Activated naive CD4-positive, alpha-beta T cell treated with anti-CD3 and anti-CD28 coated beads, Interleukin-2, amount 50 U/mL, for 24 hours (primary cell): Measurements from ENCODE around the gene TRUB2.
A peak's percentile ranks its signal among the peaks of the same experiment; 100 is the strongest.

Source experiments
- H3K27ac Mint-ChIP-seq: one replicate; pipeline ENCODE4 v1.8.0; 2021; ENCODE audit warnings: mild to moderate bottlenecking, mixed read lengths
- H3K27me3 Mint-ChIP-seq: one replicate; pipeline ENCODE4 v1.8.0; 2021; ENCODE audit warnings: mixed read lengths
- H3K36me3 Mint-ChIP-seq: one replicate; pipeline ENCODE4 v1.8.0; 2021; ENCODE audit warnings: mixed read lengths
- H3K4me1 Mint-ChIP-seq: one replicate; pipeline ENCODE4 v1.8.0; 2021; ENCODE audit warnings: mixed read lengths
- H3K4me3 Mint-ChIP-seq: one replicate; pipeline ENCODE4 v1.8.0; 2021; ENCODE audit warnings: mild to moderate bottlenecking, mixed read lengths
- H3K9me3 Mint-ChIP-seq: one replicate; pipeline ENCODE4 v1.8.0; 2021; ENCODE audit warnings: mixed read lengths

The TRUB2 gene, protein sequence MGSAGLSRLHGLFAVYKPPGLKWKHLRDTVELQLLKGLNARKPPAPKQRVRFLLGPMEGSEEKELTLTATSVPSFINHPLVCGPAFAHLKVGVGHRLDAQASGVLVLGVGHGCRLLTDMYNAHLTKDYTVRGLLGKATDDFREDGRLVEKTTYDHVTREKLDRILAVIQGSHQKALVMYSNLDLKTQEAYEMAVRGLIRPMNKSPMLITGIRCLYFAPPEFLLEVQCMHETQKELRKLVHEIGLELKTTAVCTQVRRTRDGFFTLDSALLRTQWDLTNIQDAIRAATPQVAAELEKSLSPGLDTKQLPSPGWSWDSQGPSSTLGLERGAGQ

DNA sequence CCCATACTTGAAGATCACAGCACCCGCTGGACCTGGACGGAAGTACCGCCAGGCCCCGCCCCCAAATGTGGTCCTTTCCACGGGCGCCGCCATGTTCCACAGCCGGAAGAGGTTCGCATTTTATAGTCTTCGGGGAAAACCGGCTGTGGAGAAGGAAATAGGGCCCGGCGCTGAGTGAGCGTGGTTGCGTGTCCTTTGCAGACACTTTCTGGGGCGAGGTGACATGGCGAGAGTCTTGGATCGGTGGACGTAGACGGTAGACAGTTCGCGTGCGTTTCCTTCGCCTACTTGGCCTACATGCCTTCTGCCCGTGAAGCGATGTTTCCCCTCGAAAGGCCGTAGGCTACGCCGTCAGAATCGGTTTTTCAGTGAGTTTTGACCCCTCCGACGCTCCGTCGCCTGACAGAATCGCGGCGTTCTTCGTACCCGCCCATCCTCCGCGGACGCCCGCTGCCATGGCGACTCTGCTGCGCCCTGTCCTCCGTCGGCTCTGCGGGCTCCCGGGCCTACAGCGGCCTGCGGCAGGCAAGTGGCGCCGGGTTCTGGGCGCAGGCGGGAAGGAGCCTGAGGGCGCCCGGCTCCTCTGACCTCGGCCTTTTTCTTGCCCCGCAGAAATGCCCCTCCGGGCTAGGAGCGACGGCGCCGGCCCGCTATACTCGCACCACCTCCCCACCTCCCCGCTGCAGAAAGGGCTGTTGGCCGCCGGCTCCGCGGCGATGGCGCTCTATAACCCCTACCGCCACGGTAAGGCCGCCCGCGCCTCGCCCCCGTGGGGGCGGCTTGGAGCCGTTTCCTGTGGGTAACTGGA lies at the start of gene TRUB2, which contains the start of gene COQ4:
Gene TRUB2, minus strand, starts transcription at position 44 of the 808 bp plus-strand sequence. Its CDS starts 39 bp downstream, at position 5.
Gene COQ4, plus strand, starts transcription at position 436 of the 808 bp plus-strand sequence. Its CDS starts 20 bp downstream, at position 456.
- H3K27me3 Mint-ChIP-seq: no peaks in the 10 kb centered on the region
- H3K9me3 Mint-ChIP-seq: no peaks in the 10 kb centered on the region
- peak within 1 kb of the TSS; percentile 98 for H3K4me3 Mint-ChIP-seq
- peak within 1 kb of the TSS; percentile 99 for H3K27ac Mint-ChIP-seq
- peaks cover 5% of the 10 kb centered on the region for H3K4me1 Mint-ChIP-seq
- peaks cover 2% of the 10 kb centered on the region for H3K36me3 Mint-ChIP-seq

DNA sequence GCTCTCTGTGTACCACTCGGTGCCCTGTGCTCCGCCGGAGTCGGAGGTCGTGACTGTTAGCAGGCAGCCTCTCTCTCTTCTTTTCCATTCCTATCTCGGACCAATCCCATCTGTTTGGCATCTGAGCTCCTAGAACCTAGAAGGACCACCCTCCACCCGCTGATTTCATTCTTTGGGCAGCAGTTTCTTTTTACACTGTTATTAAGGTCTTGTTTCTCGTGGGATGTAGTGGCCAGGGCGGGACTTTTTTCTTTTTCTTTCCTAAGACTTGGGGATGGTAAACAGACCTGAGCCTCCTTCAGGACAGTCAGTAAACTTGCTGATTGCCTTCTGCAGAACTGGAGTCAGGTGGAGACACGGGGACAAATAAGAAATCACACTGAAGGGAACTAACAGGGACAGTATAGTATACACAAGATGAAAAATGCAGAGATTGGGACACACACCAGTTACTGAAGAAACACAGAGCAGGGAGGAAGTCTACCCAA lies 49.4 kb upstream of the TRUB2 start:
- no peaks in the 10 kb centered on the region for H3K9me3 Mint-ChIP-seq
- H3K36me3 Mint-ChIP-seq: peaks cover 10% of the 10 kb centered on the region

GRCh38 chr9:128370752-128371629 lies 48.7 kb upstream of the TRUB2 start, which contains the start of gene URM1:
URM1 (plus strand) TSS chr9:128371374; CDS start chr9:128371381, 7 bp downstream.
- Mint-ChIP-seq H3K36me3 (peaks cover 10% of the 10 kb centered on the region), H3K4me1 (peaks cover 38% of the 10 kb centered on the region), H3K4me3 (peak within 1 kb of the TSS; percentile 97), H3K27ac (peak within 1 kb of the TSS; percentile 94), H3K27me3 (no peaks in the 10 kb centered on the region), H3K9me3 (no peaks in the 10 kb centered on the region)

More for the DNA sequence above, 49.4 kb upstream of the TRUB2 start:
- Mint-ChIP-seq H3K27me3 (no peaks in the 10 kb centered on the region), H3K4me1 (peaks cover 38% of the 10 kb centered on the region), H3K4me3 (peak overlapping the region; percentile 97), H3K27ac (peak overlapping the region; percentile 94)

- H3K4me1 Mint-ChIP-seq: peaks cover 39% of the 10 kb centered on the region
- peak overlapping the region; percentile 97 for H3K4me3 Mint-ChIP-seq
- H3K27ac Mint-ChIP-seq: peak overlapping the region; percentile 94
- H3K36me3 Mint-ChIP-seq: peaks cover 8% of the 10 kb centered on the region
- H3K27me3 Mint-ChIP-seq: no peaks in the 10 kb centered on the region
- H3K9me3 Mint-ChIP-seq: no peaks in the 10 kb centered on the region
Observed at GRCh38 chr9:128370367-128370751, 48.1 kb upstream of the TRUB2 start.

- Mint-ChIP-seq H3K4me3 (no peak overlapping the region), H3K36me3 (peaks cover 6% of the 10 kb centered on the region), H3K27ac (no peak overlapping the region)
Observed at GRCh38 chr9:128369024-128369706, 46.9 kb upstream of the TRUB2 start.

DNA sequence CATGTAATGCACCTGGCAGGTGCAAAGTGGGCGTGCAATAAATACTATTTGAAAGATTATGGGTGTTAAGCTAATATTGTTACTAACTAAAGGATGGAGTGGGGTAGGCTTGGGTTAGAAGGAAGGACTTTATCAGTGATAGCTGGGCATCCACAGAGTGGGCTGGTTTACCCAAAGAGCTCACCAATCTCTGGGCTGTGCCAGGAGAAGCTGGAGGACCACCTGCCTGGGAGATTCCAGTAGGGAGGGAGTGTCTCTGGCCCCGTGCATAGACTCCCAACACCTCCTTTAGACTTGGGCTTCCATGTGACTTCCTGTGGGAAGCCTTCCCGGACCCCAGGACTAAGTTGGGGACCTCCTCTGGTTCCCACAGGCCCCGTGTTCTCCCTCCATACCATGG lies 43.3 kb upstream of the TRUB2 start:
- Mint-ChIP-seq H3K4me1 (peaks cover 22% of the 10 kb centered on the region), H3K36me3 (no peaks in the 10 kb centered on the region), H3K27me3 (no peaks in the 10 kb centered on the region), H3K27ac (peak overlapping the region; percentile 55), H3K9me3 (no peaks in the 10 kb centered on the region), H3K4me3 (no peak overlapping the region)

More at GRCh38 chr9:128369024-128369706, 46.9 kb upstream of the TRUB2 start:
- peaks cover 43% of the 10 kb centered on the region for H3K4me1 Mint-ChIP-seq
- H3K9me3 Mint-ChIP-seq: no peaks in the 10 kb centered on the region
- no peaks in the 10 kb centered on the region for H3K27me3 Mint-ChIP-seq

DNA sequence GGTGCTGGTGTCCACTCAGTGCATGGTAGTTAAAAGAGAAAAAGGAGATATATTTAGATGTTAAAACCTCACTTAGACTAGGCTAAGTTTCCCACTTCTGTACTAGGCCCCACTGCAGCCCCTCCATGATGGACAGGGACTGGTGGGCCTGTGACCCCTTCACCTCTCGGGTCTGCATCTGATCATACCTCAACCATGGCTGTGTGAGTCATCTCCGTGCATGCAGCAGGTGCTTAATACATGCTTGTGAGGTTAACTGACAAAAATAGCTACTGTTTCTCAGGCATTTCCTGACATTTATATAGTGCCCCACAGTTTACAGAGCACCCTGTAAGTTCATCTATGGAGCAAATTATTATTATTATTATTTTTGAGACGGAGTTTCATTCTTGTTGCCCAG lies 40.5 kb upstream of the TRUB2 start:
- Mint-ChIP-seq H3K27ac (no peak overlapping the region), H3K27me3 (no peaks in the 10 kb centered on the region), H3K4me1 (peaks cover 16% of the 10 kb centered on the region), H3K9me3 (no peaks in the 10 kb centered on the region), H3K36me3 (no peaks in the 10 kb centered on the region), H3K4me3 (no peak overlapping the region)

GRCh38 chr9:128361986-128362646 lies 39.9 kb upstream of the TRUB2 start:
- H3K9me3 Mint-ChIP-seq: no peaks in the 10 kb centered on the region
- no peaks in the 10 kb centered on the region for H3K27me3 Mint-ChIP-seq
- H3K36me3 Mint-ChIP-seq: no peaks in the 10 kb centered on the region
- H3K27ac Mint-ChIP-seq: no peak overlapping the region
- peaks cover 16% of the 10 kb centered on the region for H3K4me1 Mint-ChIP-seq
- H3K4me3 Mint-ChIP-seq: peak overlapping the region; percentile 85

DNA sequence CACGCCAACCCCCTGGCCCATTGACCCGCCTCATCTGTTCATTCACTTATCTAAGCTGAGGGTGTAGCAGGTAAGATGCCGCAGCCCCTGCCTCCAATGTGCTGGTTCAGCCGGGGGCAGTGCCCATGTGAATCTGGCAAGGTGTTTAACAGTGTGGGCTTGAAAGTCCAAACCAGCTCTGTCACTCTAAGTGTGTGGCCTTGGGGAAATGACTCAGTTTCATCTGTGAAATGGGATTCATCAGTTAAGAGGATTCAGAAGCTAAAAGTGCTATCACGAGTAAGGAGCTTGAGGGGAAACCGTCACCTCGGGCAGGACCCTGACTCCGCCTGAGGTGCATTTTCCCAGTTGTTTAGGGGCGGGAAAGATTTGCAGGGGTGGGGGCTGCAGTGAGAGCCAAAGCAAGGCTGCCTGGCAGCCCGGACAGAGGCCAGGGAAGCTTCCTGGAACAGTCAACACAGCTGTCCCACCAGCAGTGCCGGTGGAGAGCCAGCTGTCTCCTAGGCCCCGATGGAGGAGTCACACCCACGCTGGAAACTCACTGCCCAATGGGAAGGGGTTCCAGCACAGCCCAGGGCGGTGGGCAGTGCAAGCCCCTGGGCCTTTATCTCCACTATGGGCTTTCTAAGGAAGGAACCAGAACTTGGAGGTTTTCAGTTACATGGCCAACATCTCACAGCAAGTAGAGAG lies 39.2 kb upstream of the TRUB2 start:
- H3K4me3 Mint-ChIP-seq: peak overlapping the region; percentile 85
- H3K27ac Mint-ChIP-seq: no peak overlapping the region
- no peaks in the 10 kb centered on the region for H3K36me3 Mint-ChIP-seq
- H3K4me1 Mint-ChIP-seq: peaks cover 16% of the 10 kb centered on the region
- no peaks in the 10 kb centered on the region for H3K9me3 Mint-ChIP-seq
- H3K27me3 Mint-ChIP-seq: no peaks in the 10 kb centered on the region

GRCh38 chr9:128360826-128361225 lies 38.6 kb upstream of the TRUB2 start:
- Mint-ChIP-seq H3K4me1 (peaks cover 16% of the 10 kb centered on the region), H3K9me3 (no peaks in the 10 kb centered on the region), H3K4me3 (no peak overlapping the region), H3K27me3 (no peaks in the 10 kb centered on the region), H3K27ac (no peak overlapping the region), H3K36me3 (peaks cover 2% of the 10 kb centered on the region)

DNA sequence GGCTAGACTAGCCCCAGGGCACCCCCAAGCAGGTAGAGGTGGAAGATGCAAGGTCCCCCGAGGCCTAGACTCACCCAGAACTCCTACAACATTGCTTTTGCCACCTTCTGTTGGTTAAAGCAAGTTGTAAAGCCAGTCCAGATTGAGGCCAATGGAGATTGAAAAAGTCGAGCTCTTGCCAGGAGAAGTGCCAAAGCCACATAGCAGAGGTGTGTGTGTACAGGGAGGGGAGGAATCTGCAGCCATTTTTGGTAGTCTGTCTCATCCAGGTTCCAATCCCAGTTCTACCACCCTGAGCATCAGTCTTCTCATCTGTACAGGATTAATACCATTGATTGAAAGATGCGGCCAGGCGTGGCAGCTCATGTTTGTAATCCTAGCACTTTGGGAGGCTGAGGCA lies 36.6 kb upstream of the TRUB2 start:
- no peak overlapping the region for H3K4me3 Mint-ChIP-seq
- peaks cover 4% of the 10 kb centered on the region for H3K36me3 Mint-ChIP-seq
- no peaks in the 10 kb centered on the region for H3K27me3 Mint-ChIP-seq
- H3K9me3 Mint-ChIP-seq: no peaks in the 10 kb centered on the region
- H3K27ac Mint-ChIP-seq: no peak overlapping the region
- H3K4me1 Mint-ChIP-seq: peaks cover 8% of the 10 kb centered on the region

DNA sequence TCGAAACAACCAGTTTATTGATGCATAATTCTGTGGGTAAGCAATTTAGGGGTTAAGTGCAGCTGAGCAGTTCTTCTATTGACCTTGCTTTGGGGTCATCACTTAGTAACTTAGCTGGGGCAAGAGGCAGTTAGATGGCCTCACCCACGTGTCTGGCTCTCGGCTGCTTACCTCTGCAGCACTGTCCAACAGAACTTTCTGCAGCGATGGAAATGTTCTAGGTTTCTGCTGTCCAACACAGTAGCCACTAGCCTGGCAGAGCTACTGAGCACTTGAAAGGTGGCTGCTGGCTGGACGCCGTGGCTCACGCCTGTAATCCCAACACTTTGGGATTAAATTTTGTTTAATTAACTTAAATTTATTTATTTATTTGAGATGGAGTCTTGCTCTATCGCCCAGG lies 35.8 kb upstream of the TRUB2 start:
- H3K27me3 Mint-ChIP-seq: no peaks in the 10 kb centered on the region
- no peak overlapping the region for H3K27ac Mint-ChIP-seq
- H3K36me3 Mint-ChIP-seq: peaks cover 4% of the 10 kb centered on the region
- H3K9me3 Mint-ChIP-seq: no peaks in the 10 kb centered on the region
- peaks cover 8% of the 10 kb centered on the region for H3K4me1 Mint-ChIP-seq
- H3K4me3 Mint-ChIP-seq: no peak overlapping the region

DNA sequence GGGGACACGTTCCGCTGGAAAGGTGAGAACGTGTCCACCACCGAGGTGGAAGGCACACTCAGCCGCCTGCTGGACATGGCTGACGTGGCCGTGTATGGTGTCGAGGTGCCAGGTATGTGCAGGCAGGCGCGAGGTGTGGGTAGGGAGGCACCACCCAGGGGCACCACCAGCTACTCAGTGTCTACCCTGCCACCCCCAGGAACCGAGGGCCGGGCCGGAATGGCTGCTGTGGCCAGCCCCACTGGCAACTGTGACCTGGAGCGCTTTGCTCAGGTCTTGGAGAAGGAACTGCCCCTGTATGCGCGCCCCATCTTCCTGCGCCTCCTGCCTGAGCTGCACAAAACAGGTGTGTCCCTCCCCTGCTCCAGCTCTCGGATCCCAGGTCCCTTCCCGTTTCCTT lies 33.2 kb upstream of the TRUB2 start:
- H3K36me3 Mint-ChIP-seq: peaks cover 4% of the 10 kb centered on the region
- no peak overlapping the region for H3K27ac Mint-ChIP-seq
- H3K27me3 Mint-ChIP-seq: no peaks in the 10 kb centered on the region
- no peaks in the 10 kb centered on the region for H3K9me3 Mint-ChIP-seq
- no peaks in the 10 kb centered on the region for H3K4me1 Mint-ChIP-seq
- no peak overlapping the region for H3K4me3 Mint-ChIP-seq

DNA sequence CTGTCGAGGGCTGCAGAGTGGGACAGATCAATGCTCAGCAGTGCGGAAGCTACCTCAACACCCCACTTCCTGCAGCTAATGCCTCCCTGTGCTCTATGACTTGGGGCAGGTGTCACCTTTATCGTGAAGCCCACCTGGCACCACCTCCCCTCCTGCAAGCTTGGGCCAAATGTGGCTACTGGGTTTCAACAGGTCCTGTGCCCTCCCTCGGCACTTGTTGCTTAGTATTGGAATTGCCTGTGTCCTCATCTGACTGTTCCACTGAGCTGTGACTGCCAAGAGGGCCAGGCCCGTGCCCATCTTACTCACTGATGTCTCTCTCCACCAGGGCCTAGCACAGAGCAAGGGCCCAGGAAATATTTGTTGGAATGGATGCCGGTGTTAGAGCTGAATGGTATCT lies 27.5 kb upstream of the TRUB2 start:
- no peaks in the 10 kb centered on the region for H3K9me3 Mint-ChIP-seq
- no peaks in the 10 kb centered on the region for H3K27me3 Mint-ChIP-seq
- peaks cover 1% of the 10 kb centered on the region for H3K36me3 Mint-ChIP-seq
- no peak overlapping the region for H3K4me3 Mint-ChIP-seq
- no peak overlapping the region for H3K27ac Mint-ChIP-seq
- H3K4me1 Mint-ChIP-seq: no peaks in the 10 kb centered on the region
